H1 (cell line): ENCODE results near the gene IRAK1BP1.

Experiments used
- CREB1 ChIP-seq: IDR thresholded peaks from 2 replicates; pipeline ENCODE4 v1.6.1; 2012; ENCODE audit warnings: inconsistent platforms
- CTCF ChIP-seq, 3 experiments: IDR thresholded peaks; 1 replicate in 2 of 3; 2 replicates in 1 of 3; pipeline versions ENCODE4 v1.5.1 to v1.6.1; 2011; ENCODE audit warnings: low read length in 3 of 3, mild to moderate bottlenecking in 3 of 3, inconsistent platforms in 2 of 3, low read depth in 1 of 3, moderate library complexity in 1 of 3; ENCODE audit not compliant: insufficient read depth in 1 of 3; ENCODE audit errors: control extremely low read depth in 1 of 3
- EZH2 ChIP-seq: fragments of 200-600 bp; sonication (generic); IDR thresholded peaks from 2 replicates; pipeline ENCODE4 v1.7.1; 2012; ENCODE audit warnings: low read depth, mild to moderate bottlenecking, moderate library complexity, low read length, inconsistent platforms; ENCODE audit not compliant: severe bottlenecking
- MAX ChIP-seq: IDR thresholded peaks from 2 replicates; pipeline ENCODE4 v1.6.1; 2012; ENCODE audit warnings: inconsistent platforms
- RFX5 ChIP-seq: IDR thresholded peaks from 2 replicates; pipeline ENCODE4 v1.6.1; 2011; ENCODE audit warnings: low read depth, low read length, improper control_type of control experiment, borderline replicate concordance
- SIN3A ChIP-seq, 2 experiments: IDR thresholded peaks in 1 of 2; conservative IDR thresholded peaks in 1 of 2; 2 replicates each; pipeline ENCODE4 v1.6.1; 2011 to 2012; ENCODE audit warnings: low read length in 2 of 2, improper control_type of control experiment in 1 of 2, low read depth in 1 of 2, mild to moderate bottlenecking in 1 of 2
- SP4 ChIP-seq: IDR thresholded peaks from 2 replicates; pipeline ENCODE4 v1.6.1; 2012; ENCODE audit warnings: low read length, inconsistent platforms
- TBP ChIP-seq: IDR thresholded peaks from 2 replicates; pipeline ENCODE4 v1.6.1; 2011; ENCODE audit warnings: low read depth, low read length, improper control_type of control experiment
- TEAD4 ChIP-seq: IDR thresholded peaks from 2 replicates; pipeline ENCODE4 v1.6.1; 2012; ENCODE audit warnings: low read depth, low read length, inconsistent platforms, mixed read lengths
- USF2 ChIP-seq: IDR thresholded peaks from 2 replicates; pipeline ENCODE4 v1.6.1; 2011; ENCODE audit warnings: low read length, improper control_type of control experiment

GRCh38 chr6:78844899-78845298, 22.5 kb upstream of the IRAK1BP1 start:
- TF ChIP-seq SP4 (no peak), SIN3A (conservative IDR thresholded peaks at IDR 0.05 in 1 of 2, IDR thresholded peaks at IDR 0.05 in 1 of 2; ENCODE audit: low read depth in 1 of 2, low read length in 2 of 2) (no peak), MAX (no peak), CTCF (IDR thresholded peaks at IDR 0.05; ENCODE audit: control extremely low read depth in 1 of 3, insufficient read depth in 1 of 3, low read depth in 1 of 3, low read length in 3 of 3) (no peak), EZH2 (no peak), USF2 (no peak), CREB1 (no peak), TBP (no peak), RFX5 (no peak), TEAD4 (no peak)
